ENCODE data around the gene OPCML. TPM values are rescaled to one million over a fixed set of nuclear protein-coding genes. Genes with fewer than 3 reads are reported as not detected.

The OPCML gene
- total RNA-seq, 5 donors from 2014 or later (not counting 1 experiment from before 2014, with no cell fraction given): not detected

DNA sequence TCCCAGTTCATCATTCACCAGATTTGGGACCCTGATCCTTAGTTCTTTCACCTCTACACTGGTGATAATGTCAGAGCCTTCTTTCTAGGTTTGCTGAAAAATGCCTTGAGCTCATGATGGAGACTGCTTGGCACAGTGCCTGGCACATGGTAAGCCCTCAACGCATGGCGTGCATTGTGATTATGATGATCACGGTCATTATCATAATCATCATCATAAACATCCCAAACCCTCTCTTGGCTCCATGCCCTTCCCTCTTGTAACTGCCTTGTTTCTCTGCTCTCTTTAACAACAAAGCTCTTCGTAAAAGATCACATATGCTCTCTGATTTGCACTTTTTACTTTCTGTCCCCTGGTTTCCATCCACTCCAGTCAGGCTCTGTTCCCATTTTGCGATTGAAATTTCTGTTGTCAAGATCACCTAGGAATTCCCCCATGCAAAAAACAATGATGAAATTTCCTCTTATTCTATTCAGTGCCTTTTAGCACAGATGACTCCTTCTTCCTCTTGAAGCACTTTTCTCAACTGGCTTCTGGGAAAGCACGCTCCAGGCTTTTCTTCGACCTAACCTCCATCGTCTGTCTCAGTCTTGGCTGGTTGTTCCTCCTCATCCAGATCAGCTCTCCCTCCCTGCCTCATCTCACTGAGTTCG lies 479.1 kb downstream of the OPCML start:
- no peaks in the 10 kb centered on the region for H3K4me1 ChIP-seq (ENCODE audit: control insufficient read depth in 1 of 2, extremely low read depth in 1 of 2, insufficient read depth in 2 of 2, low read length in 2 of 2)
- ChIA-PET CTCF (no interaction called here), POLR2A (no interaction called here)
- no peak overlapping the region for H3K4me3 ChIP-seq (ENCODE audit: control insufficient read depth in 1 of 2, extremely low read depth in 1 of 2, low read length in 1 of 2)
- ATAC-seq (replicated peaks in 1 of 4) (no peak), DNase-seq (no peak)
- WGBS (ENCODE audit: insufficient coverage): 78% methylated on average over 9 of the region's 9 CpGs
- H3K4me1 Mint-ChIP-seq: no peaks in the 10 kb centered on the region
- no peaks in the 10 kb centered on the region for H3K36me3 ChIP-seq (ENCODE audit: control insufficient read depth in 2 of 2, extremely low read depth in 1 of 2, insufficient read depth in 1 of 2, low read length in 1 of 2)
- H3K9me3 Mint-ChIP-seq: peaks cover 0 to 16% (median 10%) of the 10 kb centered on the region in 3 donors
- peaks cover 0 to 1% of the 10 kb centered on the region in 2 experiments for H3K27me3 ChIP-seq (replicated peaks in 1 of 2; ENCODE audit: control insufficient read depth in 2 of 2, extremely low read depth in 1 of 2, insufficient read depth in 2 of 2, low read length in 1 of 2)
- no peaks in the 10 kb centered on the region for H3K9me3 ChIP-seq
- H3K36me3 Mint-ChIP-seq: no peaks in the 10 kb centered on the region
- H3K4me3 Mint-ChIP-seq: no peak overlapping the region
- no peak overlapping the region for H3K27ac ChIP-seq (ENCODE audit: low read length)
- H3K27ac Mint-ChIP-seq: no peak overlapping the region
- H3K27me3 Mint-ChIP-seq: no peaks in the 10 kb centered on the region

DNA sequence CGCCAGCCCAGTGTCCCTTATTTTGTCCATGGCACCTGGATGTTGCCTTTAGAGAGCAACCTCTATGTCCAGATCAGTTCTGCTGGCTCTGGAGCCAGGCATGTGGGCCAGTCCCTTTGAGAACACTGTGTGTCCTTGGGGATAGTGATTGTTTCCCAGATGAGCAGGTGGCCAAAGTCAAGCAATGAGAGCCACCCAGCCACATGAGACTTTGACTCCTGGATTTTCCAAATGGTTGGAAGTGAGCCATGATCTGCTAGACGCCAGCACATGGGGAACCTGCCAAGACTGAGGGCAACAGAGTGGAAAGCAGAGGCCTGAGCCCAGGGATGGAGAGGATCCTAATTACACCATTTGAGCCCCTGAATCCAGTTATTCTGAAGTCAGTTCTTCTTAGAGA lies 479.8 kb downstream of the OPCML start:
- POLR2A ChIA-PET: no interaction called here
- H3K36me3 Mint-ChIP-seq: no peaks in the 10 kb centered on the region

DNA sequence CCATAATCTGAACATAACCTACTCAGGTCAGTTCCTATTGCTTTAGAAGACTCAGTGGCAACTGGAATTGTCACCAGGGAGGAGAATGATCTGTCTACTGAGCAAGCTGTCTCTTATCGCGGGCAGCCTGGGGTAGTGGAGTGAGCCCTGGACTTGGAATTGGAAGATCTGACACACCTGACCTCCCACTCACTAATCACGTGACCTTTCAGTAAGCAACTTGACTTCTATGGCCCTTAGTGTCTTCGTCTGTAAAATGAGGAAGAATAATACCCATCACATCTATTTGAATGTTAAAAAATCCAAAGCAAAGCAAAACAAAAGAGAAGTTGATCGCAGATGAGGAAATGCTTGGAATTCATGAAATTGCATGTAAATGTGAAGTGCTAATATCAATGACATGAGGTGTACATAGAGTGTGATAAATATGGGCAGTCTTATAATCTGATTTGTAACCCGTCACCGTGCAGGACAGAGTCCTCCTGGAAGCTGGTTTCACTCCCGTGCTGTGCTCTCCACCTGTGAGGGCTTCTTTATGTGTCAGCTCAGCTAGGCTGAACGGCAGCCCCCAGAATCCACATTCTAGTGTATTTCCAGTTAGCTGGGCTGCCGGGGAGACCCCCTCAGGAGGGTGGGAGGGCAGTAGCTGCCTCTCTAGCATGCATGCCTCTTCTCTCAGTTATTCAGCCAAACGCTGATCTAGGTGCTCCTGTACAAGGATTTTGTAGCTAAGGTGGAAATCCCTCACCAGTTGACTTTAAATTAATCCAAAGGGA lies 482.9 kb downstream of the OPCML start:
- no peak overlapping the region for H3K4me3 Mint-ChIP-seq
- 64% methylated on average over 5 of the region's 11 CpGs for WGBS (ENCODE audit: insufficient coverage)
- H3K27me3 Mint-ChIP-seq: no peaks in the 10 kb centered on the region
- peaks cover 0 to 9% (median 0%) of the 10 kb centered on the region in 3 donors for H3K9me3 Mint-ChIP-seq
- H3K36me3 ChIP-seq (ENCODE audit: control insufficient read depth in 2 of 2, extremely low read depth in 1 of 2, insufficient read depth in 1 of 2, low read length in 1 of 2): no peaks in the 10 kb centered on the region
- ChIA-PET POLR2A (no interaction called here), CTCF (no interaction called here)
- no peaks in the 10 kb centered on the region for H3K36me3 Mint-ChIP-seq
- no peaks in the 10 kb centered on the region for H3K9me3 ChIP-seq
- H3K27me3 ChIP-seq (replicated peaks in 1 of 2; ENCODE audit: control insufficient read depth in 2 of 2, extremely low read depth in 1 of 2, insufficient read depth in 2 of 2, low read length in 1 of 2): no peaks in the 10 kb centered on the region
- H3K27ac Mint-ChIP-seq: no peak overlapping the region
- ATAC-seq (replicated peaks in 1 of 4): no peak
- no peak overlapping the region for H3K27ac ChIP-seq (ENCODE audit: low read length)
- no peak for DNase-seq
- H3K4me1 ChIP-seq (ENCODE audit: control insufficient read depth in 1 of 2, extremely low read depth in 1 of 2, insufficient read depth in 2 of 2, low read length in 2 of 2): no peaks in the 10 kb centered on the region
- H3K4me3 ChIP-seq (ENCODE audit: control insufficient read depth in 1 of 2, extremely low read depth in 1 of 2, low read length in 1 of 2): no peak overlapping the region
- no peaks in the 10 kb centered on the region for H3K4me1 Mint-ChIP-seq

More for the DNA sequence above, 479.8 kb downstream of the OPCML start:
- H3K36me3 ChIP-seq (ENCODE audit: control insufficient read depth in 2 of 2, extremely low read depth in 1 of 2, insufficient read depth in 1 of 2, low read length in 1 of 2): no peaks in the 10 kb centered on the region
- H3K4me1 Mint-ChIP-seq: no peaks in the 10 kb centered on the region
- H3K4me3 Mint-ChIP-seq: no peak overlapping the region
- CTCF ChIA-PET: no interaction called here
- no peaks in the 10 kb centered on the region for H3K27me3 Mint-ChIP-seq
- 81% methylated on average over 2 of the region's 2 CpGs for WGBS (ENCODE audit: insufficient coverage)
- H3K9me3 Mint-ChIP-seq: peaks cover 0 to 16% (median 10%) of the 10 kb centered on the region in 3 donors
- H3K27ac Mint-ChIP-seq: no peak overlapping the region
- no peak for DNase-seq
- no peaks in the 10 kb centered on the region for H3K4me1 ChIP-seq (ENCODE audit: control insufficient read depth in 1 of 2, extremely low read depth in 1 of 2, insufficient read depth in 2 of 2, low read length in 2 of 2)
- no peak for ATAC-seq (replicated peaks in 1 of 4)
- no peak overlapping the region for H3K4me3 ChIP-seq (ENCODE audit: control insufficient read depth in 1 of 2, extremely low read depth in 1 of 2, low read length in 1 of 2)
- H3K27ac ChIP-seq (ENCODE audit: low read length): no peak overlapping the region
- no peaks in the 10 kb centered on the region for H3K9me3 ChIP-seq
- H3K27me3 ChIP-seq (replicated peaks in 1 of 2; ENCODE audit: control insufficient read depth in 2 of 2, extremely low read depth in 1 of 2, insufficient read depth in 2 of 2, low read length in 1 of 2): no peaks in the 10 kb centered on the region

DNA sequence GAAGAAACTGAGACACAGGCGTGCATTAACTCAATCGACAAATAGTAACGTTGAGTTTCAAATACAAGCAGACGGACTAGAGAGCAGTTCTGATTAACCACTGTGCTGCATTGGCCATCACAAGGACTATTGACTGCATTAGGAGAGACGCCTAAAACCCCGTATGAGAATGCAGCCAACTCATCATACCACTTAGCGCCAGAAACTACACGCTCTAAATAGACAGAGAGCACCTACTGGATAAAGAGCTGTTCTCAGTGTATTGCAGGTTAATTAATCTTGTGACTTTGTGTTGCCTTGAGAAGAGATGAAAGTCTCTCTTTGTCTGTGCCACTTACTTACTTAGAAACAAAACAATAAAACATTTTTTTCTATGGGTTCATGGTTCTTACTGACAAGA lies 484.0 kb downstream of the OPCML start:
- H3K36me3 ChIP-seq (ENCODE audit: control insufficient read depth in 2 of 2, extremely low read depth in 1 of 2, insufficient read depth in 1 of 2, low read length in 1 of 2): no peaks in the 10 kb centered on the region
- CTCF ChIA-PET: no interaction called here
- H3K4me3 ChIP-seq (ENCODE audit: control insufficient read depth in 1 of 2, extremely low read depth in 1 of 2, low read length in 1 of 2): no peak overlapping the region
- DNase-seq (no peak), ATAC-seq (replicated peaks in 1 of 4) (no peak)
- no peaks in the 10 kb centered on the region for H3K4me1 Mint-ChIP-seq
- H3K27ac ChIP-seq (ENCODE audit: low read length): no peak overlapping the region
- no peaks in the 10 kb centered on the region for H3K27me3 Mint-ChIP-seq
- no peak overlapping the region for H3K4me3 Mint-ChIP-seq
- no peak overlapping the region for H3K27ac Mint-ChIP-seq
- POLR2A ChIA-PET: no interaction called here
- H3K36me3 Mint-ChIP-seq: no peaks in the 10 kb centered on the region
- no peaks in the 10 kb centered on the region for H3K4me1 ChIP-seq (ENCODE audit: control insufficient read depth in 1 of 2, extremely low read depth in 1 of 2, insufficient read depth in 2 of 2, low read length in 2 of 2)
- H3K27me3 ChIP-seq (replicated peaks in 1 of 2; ENCODE audit: control insufficient read depth in 2 of 2, extremely low read depth in 1 of 2, insufficient read depth in 2 of 2, low read length in 1 of 2): no peaks in the 10 kb centered on the region
- no peaks in the 10 kb centered on the region for H3K9me3 ChIP-seq
- peaks cover 0 to 11% (median 0%) of the 10 kb centered on the region in 3 donors for H3K9me3 Mint-ChIP-seq
- WGBS (ENCODE audit: insufficient coverage): no CpG with 5 or more reads among the region's 8 CpGs

DNA sequence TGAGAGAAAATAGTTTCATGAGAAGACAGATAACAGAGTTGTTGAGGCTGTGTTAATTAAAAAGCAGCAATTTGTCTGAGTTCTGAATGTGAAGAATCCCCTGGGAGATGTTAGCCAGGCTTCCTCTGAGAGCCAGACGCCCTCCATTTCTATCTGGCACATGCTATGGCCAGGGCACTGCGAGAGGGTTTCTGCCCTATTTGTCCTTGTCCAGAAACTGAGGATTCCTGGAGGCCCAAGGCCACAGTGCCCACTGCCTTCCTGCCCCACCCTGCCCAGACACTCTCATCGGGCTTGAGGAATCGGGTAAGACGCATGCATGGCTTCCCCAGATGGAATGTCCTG lies 484.6 kb downstream of the OPCML start:
- 71% methylated on average over 1 of the region's 5 CpGs for WGBS (ENCODE audit: insufficient coverage)

DNA sequence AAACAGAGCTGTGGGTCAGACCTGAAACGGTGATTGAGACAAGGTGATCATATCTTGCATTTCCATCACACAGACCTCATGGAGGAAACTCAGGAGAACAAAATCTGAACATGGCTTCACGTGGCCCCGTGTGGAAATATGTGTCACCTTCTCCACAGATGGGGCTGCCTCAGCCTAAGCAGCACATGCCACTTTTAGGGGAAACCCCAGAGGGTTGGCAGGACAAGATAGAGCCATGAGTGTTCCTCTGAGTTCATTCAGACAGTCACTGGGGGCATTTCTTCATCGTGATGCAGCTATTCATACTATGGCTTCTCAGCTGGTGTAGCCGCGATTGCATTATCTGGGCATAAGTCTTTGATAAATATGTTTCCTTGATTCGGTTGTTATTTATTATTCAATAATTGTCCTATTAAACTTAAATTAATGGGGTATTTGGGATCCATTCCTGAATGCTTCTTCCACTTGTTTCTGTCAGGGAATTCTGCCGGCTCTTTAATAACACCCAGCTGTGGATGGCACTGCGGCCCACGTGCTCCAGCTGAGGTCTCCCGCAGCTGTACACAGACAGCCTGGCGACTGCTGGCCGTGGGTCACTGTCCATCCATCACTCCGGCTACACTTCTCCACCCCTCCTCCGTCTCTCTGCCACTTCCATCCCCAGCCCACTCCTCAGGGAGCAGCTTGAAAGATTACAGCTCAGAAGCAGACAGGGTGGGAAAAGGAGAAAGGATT lies 485.1 kb downstream of the OPCML start:
- H3K27me3 Mint-ChIP-seq: no peaks in the 10 kb centered on the region
- POLR2A ChIA-PET: no interaction called here
- CTCF ChIA-PET: no interaction called here

More for the DNA sequence above, 484.6 kb downstream of the OPCML start:
- peaks cover 0 to 12% (median 0%) of the 10 kb centered on the region in 3 donors for H3K9me3 Mint-ChIP-seq
- Histone ChIP-seq H3K27me3 (replicated peaks in 1 of 2; ENCODE audit: control insufficient read depth in 2 of 2, extremely low read depth in 1 of 2, insufficient read depth in 2 of 2, low read length in 1 of 2) (no peaks in the 10 kb centered on the region), H3K4me3 (ENCODE audit: control insufficient read depth in 1 of 2, extremely low read depth in 1 of 2, low read length in 1 of 2) (no peak overlapping the region), H3K4me1 (ENCODE audit: control insufficient read depth in 1 of 2, extremely low read depth in 1 of 2, insufficient read depth in 2 of 2, low read length in 2 of 2) (no peaks in the 10 kb centered on the region), H3K27ac (ENCODE audit: low read length) (no peak overlapping the region), H3K9me3 (no peaks in the 10 kb centered on the region), H3K36me3 (ENCODE audit: control insufficient read depth in 2 of 2, extremely low read depth in 1 of 2, insufficient read depth in 1 of 2, low read length in 1 of 2) (no peaks in the 10 kb centered on the region)
- ChIA-PET POLR2A (no interaction called here), CTCF (no interaction called here)
- no peaks in the 10 kb centered on the region for H3K4me1 Mint-ChIP-seq
- ATAC-seq (replicated peaks in 1 of 4): no peak
- DNase-seq: no peak
- no peak overlapping the region for H3K4me3 Mint-ChIP-seq
- H3K27ac Mint-ChIP-seq: no peak overlapping the region
- no peaks in the 10 kb centered on the region for H3K27me3 Mint-ChIP-seq
- no peaks in the 10 kb centered on the region for H3K36me3 Mint-ChIP-seq

More for the DNA sequence above, 485.1 kb downstream of the OPCML start:
- Histone ChIP-seq H3K27ac (ENCODE audit: low read length) (no peak overlapping the region), H3K36me3 (ENCODE audit: control insufficient read depth in 2 of 2, extremely low read depth in 1 of 2, insufficient read depth in 1 of 2, low read length in 1 of 2) (no peaks in the 10 kb centered on the region), H3K4me3 (ENCODE audit: control insufficient read depth in 1 of 2, extremely low read depth in 1 of 2, low read length in 1 of 2) (no peak overlapping the region), H3K9me3 (no peaks in the 10 kb centered on the region), H3K4me1 (ENCODE audit: control insufficient read depth in 1 of 2, extremely low read depth in 1 of 2, insufficient read depth in 2 of 2, low read length in 2 of 2) (no peaks in the 10 kb centered on the region), H3K27me3 (replicated peaks in 1 of 2; ENCODE audit: control insufficient read depth in 2 of 2, extremely low read depth in 1 of 2, insufficient read depth in 2 of 2, low read length in 1 of 2) (no peaks in the 10 kb centered on the region)
- WGBS (ENCODE audit: insufficient coverage): 83% methylated on average over 6 of the region's 15 CpGs
- Mint-ChIP-seq H3K9me3 (peaks cover 0 to 12% (median 0%) of the 10 kb centered on the region in 3 donors), H3K4me3 (no peak overlapping the region), H3K27ac (no peak overlapping the region), H3K36me3 (no peaks in the 10 kb centered on the region), H3K4me1 (no peaks in the 10 kb centered on the region)
- no peak for DNase-seq
- ATAC-seq (replicated peaks in 1 of 4): no peak
